HepG2 (cell line): ENCODE data around the gene LSMEM2. TPM values are rescaled to one million over a fixed set of nuclear protein-coding genes. Genes with fewer than 3 reads are reported as not detected.
A peak's percentile ranks its signal among the peaks of the same experiment; 100 is the strongest.

Experiments
- DRAP1 ChIP-seq: IDR thresholded peaks from 2 replicates; pipeline ENCODE4 v1.6.1; 2016; ENCODE audit warnings: missing genetic modification reagents, missing compliant biosample characterization
- GPBP1L1 ChIP-seq: sonication (generic); formaldehyde crosslinking; IDR thresholded peaks from 2 replicates; pipeline ENCODE4 v1.5.0; 2020; ENCODE audit warnings: mild to moderate bottlenecking, missing genetic modification reagents
- GTF3A ChIP-seq: sonication (generic); formaldehyde crosslinking; conservative IDR thresholded peaks from 2 replicates; pipeline ENCODE4 v1.4.0; 2020; ENCODE audit warnings: mild to moderate bottlenecking, missing genetic modification reagents
- HOXA7 ChIP-seq: sonication (generic); formaldehyde crosslinking; IDR thresholded peaks from 2 replicates; pipeline ENCODE4 v1.8.1; 2022; ENCODE audit warnings: mild to moderate bottlenecking, missing genetic modification reagents, moderate library complexity
- KLF9 ChIP-seq: IDR thresholded peaks from 2 replicates; pipeline ENCODE4 v1.6.1; 2016; ENCODE audit warnings: low read depth
- MEIS2 ChIP-seq: sonication (generic); formaldehyde crosslinking; IDR thresholded peaks from 2 replicates; pipeline ENCODE4 v1.9.0; 2021; ENCODE audit warnings: mild to moderate bottlenecking, missing genetic modification reagents
- PATZ1 ChIP-seq: sonication (generic); formaldehyde crosslinking; IDR thresholded peaks from 2 replicates; pipeline ENCODE4 v1.4.0; 2020; ENCODE audit warnings: missing genetic modification reagents
- PBX2 ChIP-seq: IDR thresholded peaks from 2 replicates; pipeline ENCODE4 v1.6.1; 2016; ENCODE audit warnings: control low read depth
- RBFOX2 ChIP-seq: fragments of 200-400 bp; formaldehyde crosslinking; IDR thresholded peaks from 2 replicates; pipeline ENCODE4 v1.6.1; 2017; ENCODE audit warnings: low read depth, mild to moderate bottlenecking, low read length
- SRSF4 ChIP-seq: fragments of 200-400 bp; formaldehyde crosslinking; IDR thresholded peaks from one replicate; pipeline ENCODE4 v1.6.1; 2018; ENCODE audit warnings: mild to moderate bottlenecking, low read depth, low read length, moderate library complexity; ENCODE audit not compliant: poor library complexity, severe bottlenecking
- THAP11 ChIP-seq: IDR thresholded peaks from 2 replicates; pipeline ENCODE4 v1.6.1; 2016; ENCODE audit warnings: missing biosample characterization, missing genetic modification reagents
- USF2 ChIP-seq, 2 experiments: sonication (generic) in 1 of 2; formaldehyde crosslinking in 1 of 2; IDR thresholded peaks; 2 replicates each; pipeline versions ENCODE4 v1.5.1 to v1.6.1; 2011 to 2020; ENCODE audit warnings: borderline replicate concordance in 1 of 2, low read depth in 1 of 2, low read length in 1 of 2, mild to moderate bottlenecking in 1 of 2, missing genetic modification reagents in 1 of 2, moderate library complexity in 1 of 2
- ZNF20 ChIP-seq: sonication (generic); formaldehyde crosslinking; IDR thresholded peaks from 2 replicates; pipeline ENCODE4 v1.4.0; 2020; ENCODE audit warnings: mild to moderate bottlenecking, moderate library complexity, missing genetic modification reagents
- ZNF432 ChIP-seq: sonication (generic); formaldehyde crosslinking; IDR thresholded peaks from 2 replicates; pipeline ENCODE4 v1.5.0; 2020; ENCODE audit warnings: missing genetic modification reagents, mild to moderate bottlenecking, borderline replicate concordance
- ZNF484 ChIP-seq: sonication (generic); formaldehyde crosslinking; IDR thresholded peaks from 2 replicates; pipeline ENCODE4 v1.5.1; 2020; ENCODE audit warnings: mild to moderate bottlenecking, low read depth, missing genetic modification reagents, borderline replicate concordance
- ZNF570 ChIP-seq: sonication (generic); formaldehyde crosslinking; IDR thresholded peaks from 2 replicates; pipeline ENCODE4 v1.4.0; 2020; ENCODE audit warnings: mild to moderate bottlenecking, missing genetic modification reagents, borderline replicate concordance
- ZNF652 ChIP-seq: IDR thresholded peaks from 2 replicates; pipeline ENCODE4 v1.6.1; 2016; ENCODE audit warnings: low read depth, borderline replicate concordance
- ZNF674 ChIP-seq: sonication (generic); formaldehyde crosslinking; IDR thresholded peaks from 2 replicates; pipeline ENCODE4 v1.5.0; 2020; ENCODE audit warnings: low read depth, mild to moderate bottlenecking, missing genetic modification reagents
- polyA plus RNA-seq, 8 experiments: library from polyadenylated mRNA; depleted of rRNA in 3 of 8; stranded (reverse) in 7 of 8; unstranded in 1 of 8; fragments of >200 nt; fragmentation: Illumina TruSeq in 4 of 8; extraction: Trizol in 4 of 8; gene quantifications; 2 replicates each; pipeline versions ENCODE4 v1.2.1 to v1.2.3, GENCODE V29; 2011 to 2016; ENCODE audit warnings: low read depth in 4 of 8, missing spikeins in 1 of 8, mixed read lengths in 1 of 8; ENCODE audit not compliant: insufficient read depth in 1 of 8
- total RNA-seq, 5 experiments: library from RNA; depleted of rRNA; stranded (reverse); fragments of >200 nt; fragmentation: Illumina TruSeq; extraction: Trizol; gene quantifications; 2 replicates each; pipeline ENCODE4 v1.2.3, GENCODE V29; 2016; ENCODE audit warnings: low read depth in 1 of 5

LSMEM2 gene
- total and polyA plus RNA-seq, 2 of the 13 experiments (the other 11 are each of a cell fraction or from before 2014, with no cell fraction given), result 0.07 to 0.41 TPM

DNA sequence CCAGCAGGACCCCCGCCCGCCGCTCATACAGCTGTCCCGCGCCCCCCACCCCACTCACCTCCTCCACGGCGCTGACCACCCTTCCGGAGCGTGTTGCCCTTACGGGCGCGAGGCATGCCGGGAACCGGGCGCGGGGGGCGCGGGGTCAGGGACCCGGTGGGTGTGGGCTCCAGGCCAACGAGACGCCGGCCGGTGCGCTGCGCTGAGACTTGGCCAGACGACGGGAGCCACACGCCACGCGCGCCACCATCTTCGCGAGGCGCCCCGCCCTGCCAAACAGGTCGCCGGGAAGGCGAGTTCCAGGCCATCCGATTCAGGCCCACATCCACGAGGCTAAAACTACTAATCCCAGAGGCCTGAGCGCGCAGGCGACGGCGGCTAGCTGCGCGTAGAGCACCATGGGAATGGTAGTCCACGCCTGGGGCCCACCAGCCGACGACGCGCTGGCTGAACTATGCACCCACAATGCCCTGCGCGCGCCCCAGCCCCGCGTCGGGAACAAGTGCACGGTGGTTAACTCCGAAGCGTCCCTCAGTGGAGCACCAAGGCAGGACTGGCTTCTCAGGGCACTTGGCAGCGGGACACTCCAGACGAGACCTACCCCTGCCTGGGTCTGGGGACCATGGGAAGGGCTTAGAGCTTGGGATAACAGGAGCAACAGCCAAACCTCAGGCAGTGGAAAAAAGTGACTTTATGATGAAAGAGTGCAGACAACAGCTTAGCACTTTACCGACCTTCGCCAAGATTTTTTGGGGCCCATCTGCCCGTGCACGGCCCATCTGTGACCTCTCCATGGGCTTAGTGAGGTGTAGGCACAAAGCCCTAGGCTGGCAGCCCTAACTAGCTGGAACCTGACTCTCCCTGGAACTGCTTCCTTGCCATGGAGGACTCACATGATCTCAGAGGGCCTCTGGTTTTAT lies 13.5 kb downstream of the LSMEM2 start, which contains the start of gene IFRD2 (continued):
- TF ChIP-seq PBX2 (CRISPR knock-in tag) (no peak), GTF3A (CRISPR knock-in tag) (0 out of 2 replicates have a peak, but pooled peaks have one; percentile 55), ZNF570 (no peak), KLF9 (CRISPR knock-in tag) (no peak), USF2 (IDR thresholded peaks at IDR 0.05; ENCODE audit: low read depth, low read length) (no peak), USF2 (CRISPR knock-in tag; IDR thresholded peaks at IDR 0.05; ENCODE audit: borderline replicate concordance) (no peak; the same call in 1 of the 2 replicates), ZNF432 (CRISPR knock-in tag) (no peak), ZNF674 (CRISPR knock-in tag) (0 out of 2 replicates have a peak, but pooled peaks have one; percentile 82), GPBP1L1 (no peak), PATZ1 (CRISPR knock-in tag) (peak; percentile 36; the same call in 1 of the 2 replicates), ZNF484 (CRISPR knock-in tag) (no peak), MEIS2 (no peak; the same call in 1 of the 2 replicates), RBFOX2 (peak; percentile 89), SRSF4 (no peak), ZNF652 (peak; percentile 89), ZNF20 (CRISPR knock-in tag) (no peak), DRAP1 (CRISPR knock-in tag) (no peak; the same call in 1 of the 2 replicates), THAP11 (CRISPR knock-in tag) (peak; percentile 98), HOXA7 (CRISPR knock-in tag) (no peak)
